Cortex of kidney (tissue), 1 donor: Measurements from ENCODE around the gene CXorf65.

Source experiments
- DNase-seq: peaks from one replicate; lab custom pipeline; 2025; lab: John Stamatoyannopoulos, UW

The CXorf65 gene

DNA sequence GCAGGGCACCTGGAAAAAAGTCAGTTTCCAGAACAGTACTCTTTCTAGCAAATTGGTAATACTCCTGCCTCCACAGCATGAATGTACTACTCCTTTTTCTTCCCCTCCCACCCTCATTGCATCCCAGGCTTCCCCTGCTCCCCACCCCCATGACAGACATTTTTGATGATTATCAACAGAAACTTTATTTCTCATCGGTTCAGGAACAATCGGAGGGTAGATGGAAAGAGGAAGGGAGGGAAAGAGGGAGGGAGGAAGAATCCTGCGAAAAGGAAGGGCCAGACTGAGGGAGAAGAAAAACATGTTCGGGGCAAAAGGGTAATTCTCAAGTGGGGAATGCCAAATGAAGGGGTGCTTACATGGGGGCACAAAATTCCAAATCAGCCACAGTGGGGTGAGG lies 705 bp upstream of the CXorf65 start:
- DNase-seq, result no peak

- DNase-seq, result no peak
These were observed 912 bp downstream of the CXorf65 start for GRCh38 chrX:71105628-71106027.

GRCh38 chrX:71103110-71103983 lies 3.2 kb downstream of the CXorf65 start:
- no peak for DNase-seq

DNA sequence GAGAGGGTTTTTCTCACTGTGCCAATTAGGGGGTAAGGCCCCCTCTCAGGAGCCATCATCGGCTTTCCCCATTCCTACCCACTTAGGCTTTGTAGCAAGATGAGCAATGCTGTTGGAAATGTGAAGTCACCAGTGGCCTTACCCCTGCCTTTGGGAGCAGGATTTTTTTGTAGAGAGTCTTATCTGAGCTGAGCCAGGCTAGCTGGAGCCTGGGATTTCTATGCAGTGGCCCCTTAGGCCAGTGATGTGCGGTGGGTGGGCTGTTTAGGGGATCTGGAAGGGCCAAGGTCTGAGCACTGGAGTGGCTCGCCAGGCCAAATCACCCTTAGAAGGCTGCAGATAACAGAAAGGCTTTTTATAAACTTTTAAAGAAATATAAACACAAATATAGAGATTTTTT lies 4.2 kb downstream of the CXorf65 start:
- no peak for DNase-seq

GRCh38 chrX:71100581-71101505 lies 5.7 kb downstream of the CXorf65 start:
- DNase-seq, result no peak

- no peak for DNase-seq
These were observed 6.8 kb downstream of the CXorf65 start for GRCh38 chrX:71099736-71100135.

- DNase-seq, result no peak
These were observed 7.5 kb downstream of the CXorf65 start for GRCh38 chrX:71098951-71099506.

GRCh38 chrX:71098302-71098701 lies 8.2 kb downstream of the CXorf65 start:
- DNase-seq, result no peak

DNA sequence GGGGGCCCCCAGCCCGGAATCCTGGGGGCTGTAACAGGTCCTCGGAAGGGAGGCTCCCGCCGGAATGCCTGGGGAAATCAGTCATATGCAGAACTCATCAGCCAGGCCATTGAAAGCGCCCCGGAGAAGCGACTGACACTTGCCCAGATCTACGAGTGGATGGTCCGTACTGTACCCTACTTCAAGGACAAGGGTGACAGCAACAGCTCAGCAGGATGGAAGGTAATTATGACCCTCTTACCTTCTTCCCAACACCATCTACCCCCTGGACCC lies 9.8 kb downstream of the CXorf65 start:
- no peak for DNase-seq

DNA sequence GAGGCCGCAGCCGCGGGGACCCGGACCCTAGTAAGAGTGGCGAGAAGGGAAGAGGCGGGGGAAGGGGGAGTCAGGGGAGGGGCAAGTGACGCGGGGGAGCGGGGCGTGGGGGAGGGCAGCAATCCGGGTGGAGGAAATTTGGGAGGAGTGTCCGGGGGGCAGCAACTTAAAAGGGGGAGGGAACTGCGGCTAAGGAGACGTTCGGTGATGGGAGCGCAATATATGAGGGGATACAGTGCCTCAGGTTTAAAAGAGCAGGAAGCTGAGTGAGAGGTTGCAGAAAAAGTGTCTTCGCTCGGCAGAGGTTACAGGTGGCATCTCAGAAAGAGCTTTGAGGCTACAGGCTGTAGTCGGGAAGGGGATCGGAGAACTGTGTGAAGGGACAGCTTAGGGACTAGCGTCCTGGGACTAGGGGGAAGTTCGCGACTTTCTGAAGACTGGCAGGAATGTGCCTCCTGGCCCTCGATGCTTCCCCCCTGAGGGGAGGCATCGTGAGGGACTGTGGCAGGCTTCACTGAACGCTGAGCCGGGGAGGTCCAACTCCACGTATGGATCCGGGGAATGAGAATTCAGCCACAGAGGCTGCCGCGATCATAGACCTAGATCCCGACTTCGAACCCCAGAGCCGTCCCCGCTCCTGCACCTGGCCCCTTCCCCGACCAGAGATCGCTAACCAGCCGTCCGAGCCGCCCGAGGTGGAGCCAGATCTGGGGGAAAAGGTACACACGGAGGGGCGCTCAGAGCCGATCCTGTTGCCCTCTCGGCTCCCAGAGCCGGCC lies 10.4 kb downstream of the CXorf65 start:
- DNase-seq, result peak; percentile 2

- no peak for DNase-seq
These were observed 11.0 kb downstream of the CXorf65 start, which contains the start of gene FOXO4 for GRCh38 chrX:71095555-71095980. Gene FOXO4, plus strand, starts transcription at chrX:71095851. Its CDS starts 678 bp downstream, at chrX:71096529.

- DNase-seq, result no peak
These were observed 11.5 kb downstream of the CXorf65 start for GRCh38 chrX:71095033-71095432.

- DNase-seq, result no peak
These were observed 15.3 kb downstream of the CXorf65 start for GRCh38 chrX:71091263-71091662.

DNA sequence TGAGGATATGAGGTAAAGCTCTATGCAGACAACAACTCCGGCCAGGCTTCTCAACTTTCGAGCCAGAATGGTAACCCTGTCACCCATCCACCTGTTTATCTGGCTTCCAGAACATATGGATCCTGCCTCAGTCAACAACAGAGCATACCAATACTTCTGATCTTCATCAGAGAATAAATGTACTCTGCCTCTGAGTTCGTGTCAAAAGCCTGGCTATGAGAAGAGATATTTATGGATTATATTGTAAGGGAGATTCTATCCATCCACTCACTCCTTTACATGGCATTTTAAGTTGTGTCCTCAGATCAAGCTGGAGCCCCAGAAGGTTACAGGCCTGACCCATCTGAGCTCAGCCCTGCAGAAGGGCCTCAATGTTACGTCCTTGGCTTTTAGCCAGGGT lies 20.6 kb downstream of the CXorf65 start:
- no peak for DNase-seq

- DNase-seq, result no peak
These were observed 23.7 kb downstream of the CXorf65 start for GRCh38 chrX:71082822-71083221.

DNA sequence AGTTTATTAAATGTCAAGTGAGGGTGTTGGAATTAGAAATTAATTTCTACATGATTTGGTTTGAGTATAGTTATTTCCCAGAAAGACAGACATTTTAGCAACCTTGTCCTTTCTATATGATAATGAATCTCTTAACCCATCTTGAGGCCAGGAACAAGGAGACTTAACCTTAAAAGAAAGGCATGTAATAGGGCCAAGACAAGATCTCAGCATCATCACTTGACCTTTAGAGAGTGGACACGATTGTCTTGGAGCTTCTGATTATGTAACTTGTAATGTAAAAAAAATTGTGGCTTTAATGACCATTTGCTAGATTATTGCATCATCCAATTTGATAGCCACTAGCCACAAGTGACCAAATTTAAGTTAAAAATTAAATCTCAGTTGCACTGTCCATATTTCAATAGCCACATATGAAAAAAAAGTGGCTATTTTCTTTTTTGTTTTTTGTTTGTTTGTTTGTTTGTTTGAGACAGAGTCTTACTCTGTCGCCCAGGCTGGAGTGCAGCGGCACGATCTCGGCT lies 24.4 kb downstream of the CXorf65 start:
- no peak for DNase-seq

GRCh38 chrX:71081330-71082123 lies 25.0 kb downstream of the CXorf65 start:
- DNase-seq, result no peak

DNA sequence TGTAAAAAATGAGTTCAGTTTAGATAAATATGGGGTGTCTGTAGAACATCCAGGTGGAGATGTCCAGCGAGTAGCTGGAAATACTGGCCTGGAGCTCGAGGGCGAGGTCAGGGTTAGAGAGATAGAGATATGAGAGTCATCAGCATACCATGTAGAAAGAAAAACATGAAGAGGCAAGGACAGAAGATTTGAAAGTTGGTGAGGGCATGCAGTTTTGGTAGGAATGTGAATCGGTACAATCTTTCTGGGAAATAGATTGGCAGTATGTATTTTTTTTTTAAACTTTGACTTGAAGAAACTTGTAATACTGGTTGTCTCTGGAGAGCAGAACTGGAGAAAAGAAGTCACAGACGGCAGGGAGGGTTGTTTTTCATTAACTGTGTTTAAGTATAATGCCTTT lies 36.0 kb downstream of the CXorf65 start:
- DNase-seq, result no peak

GRCh38 chrX:71068044-71068918 lies 38.3 kb downstream of the CXorf65 start, which contains the start of gene SNX12:
Gene SNX12, minus strand, starts transcription at chrX:71068334. Its CDS starts 28 bp downstream, at chrX:71068306.
- DNase-seq, result peak; percentile 10

GRCh38 chrX:71067712-71068043 lies 38.9 kb downstream of the CXorf65 start:
- DNase-seq, result no peak
